Panc1 (cell line): ENCODE results near the gene SLC35E3. TPM values are rescaled to one million over a fixed set of nuclear protein-coding genes. Genes with fewer than 3 reads are reported as not detected.

Experiments used
- ATAC-seq: fragments of 200-7000 bp; cut with Tn5 transposase; 2 replicates; pipeline ENCODE4 v1.9.1; 2020; ENCODE audit warnings: mild to moderate bottlenecking, moderate library complexity
- BruUV-seq: library from RNA; stranded (reverse); fragments of 400-500 nt; replicated peaks from 2 replicates; lab custom pipeline; 2021; lab: Mats Ljungman, UMichigan
- CTCF ChIA-PET: fragments of 300-600 bp; sonication (Branson Sonifier 250); formaldehyde crosslinking; loops from one replicate; lab custom pipeline; 2022; ENCODE audit warnings: antibody characterized with exemption; lab: Charles Lee
- POLR2A ChIA-PET: fragments of 300-600 bp; sonication (Branson Sonifier 250); formaldehyde crosslinking; loops from one replicate; lab custom pipeline; 2022; ENCODE audit warnings: antibody characterized with exemption; lab: Charles Lee
- DNase-seq: peaks from one replicate; pipeline ENCODE4 v3.0.0-alpha.2; 2010; ENCODE audit warnings: low read depth, low spot score
- H3K27ac ChIP-seq: 2 replicates; pipeline ENCODE4 v1.5.1; 2011; ENCODE audit warnings: mild to moderate bottlenecking, low read length, inconsistent platforms
- H3K27me3 ChIP-seq: fragments of 200-500 bp; sonication (Bioruptor generic); 2 replicates; pipeline ENCODE4 v1.6.0; 2014; ENCODE audit warnings: low read length, inconsistent platforms; ENCODE audit not compliant: control insufficient read depth, insufficient read depth
- H3K36me3 ChIP-seq: fragments of 200-500 bp; sonication (Bioruptor generic); 2 replicates; pipeline ENCODE4 v1.5.1; 2014; ENCODE audit warnings: inconsistent platforms, mild to moderate bottlenecking, low read length, moderate library complexity; ENCODE audit not compliant: control insufficient read depth, insufficient read depth
- H3K4me1 ChIP-seq: 2 replicates; pipeline ENCODE4 v1.5.1; 2011; ENCODE audit warnings: inconsistent platforms, mild to moderate bottlenecking, low read length, moderate library complexity; ENCODE audit not compliant: control insufficient read depth, insufficient read depth
- H3K4me3 ChIP-seq, 2 experiments: 2 replicates each; pipeline ENCODE4 v1.5.1; 2011 to 2012; ENCODE audit warnings: low read depth in 2 of 2, low read length in 2 of 2, mild to moderate bottlenecking in 2 of 2, inconsistent platforms in 1 of 2, moderate library complexity in 1 of 2
- H3K9me3 ChIP-seq: fragments of 200-500 bp; sonication (Bioruptor generic); 2 replicates; pipeline ENCODE4 v1.5.1; 2014; ENCODE audit warnings: low read depth, mild to moderate bottlenecking, inconsistent platforms, low read length, moderate library complexity; ENCODE audit not compliant: control insufficient read depth, insufficient read depth
- CTCF ChIP-seq: fragments of 450-650 bp; IDR thresholded peaks from 2 replicates; pipeline ENCODE4 v1.5.1; 2017; ENCODE audit warnings: mild to moderate bottlenecking
- POLR2AphosphoS5 ChIP-seq: IDR thresholded peaks from 2 replicates; pipeline ENCODE4 v1.6.1; 2012; ENCODE audit warnings: mild to moderate bottlenecking, low read depth, low read length, moderate library complexity
- REST ChIP-seq, 2 experiments: IDR thresholded peaks; 2 replicates each; pipeline ENCODE4 v1.6.1; 2011 to 2012; ENCODE audit warnings: low read depth in 2 of 2, control low read depth in 1 of 2, low read length in 1 of 2, mild to moderate bottlenecking in 1 of 2, moderate library complexity in 1 of 2; ENCODE audit not compliant: insufficient read depth in 1 of 2
- SIN3A ChIP-seq: IDR thresholded peaks from 2 replicates; pipeline ENCODE4 v1.6.1; 2012; ENCODE audit warnings: low read depth, mild to moderate bottlenecking, low read length, moderate library complexity, borderline replicate concordance; ENCODE audit not compliant: insufficient read depth
- TCF7L2 ChIP-seq: IDR thresholded peaks from 2 replicates; pipeline ENCODE4 v1.6.1; 2011; ENCODE audit warnings: mild to moderate bottlenecking, low read depth, low read length, inconsistent platforms
- in situ Hi-C: cut with HindIII; loops from 2 replicates; pipeline ENCODE4 v1.10.0; 2016; ENCODE audit warnings: low sequenced_read_pairs, low pct_unique_long_range_greater_than_20kb
- intact Hi-C: fragments of 100-400 bp; cut with micrococcal nuclease; formaldehyde crosslinking; loops from one replicate; pipeline ENCODE4 v1.10.0; 2022; ENCODE audit not compliant: unreplicated experiment
- total RNA-seq: library from RNA; stranded (reverse); gene quantifications from one replicate; pipeline ENCODE4 v1.2.1, GENCODE V29; 2021; ENCODE audit not compliant: unreplicated experiment

SLC35E3 gene
- total RNA-seq, 1 experiment from 2014 or later: 15.9 TPM

- DNase-seq (no peak), ATAC-seq (no peak)
- Histone ChIP-seq H3K27me3 (no peaks in the 10 kb centered on the region), H3K4me3 (no peak overlapping the region), H3K27ac (no peak overlapping the region), H3K4me1 (no peaks in the 10 kb centered on the region), H3K36me3 (no peaks in the 10 kb centered on the region), H3K9me3 (no peaks in the 10 kb centered on the region)
- TF ChIP-seq CTCF: no peak
- no peak for TF ChIP-seq TCF7L2
- no peak for TF ChIP-seq SIN3A
- TF ChIP-seq REST (IDR thresholded peaks at IDR 0.05; ENCODE audit: insufficient read depth in 1 of 2, low read depth in 2 of 2, low read length in 1 of 2): no peak
- no peak for TF ChIP-seq POLR2AphosphoS5
- no TSS peak for BruUV-seq
- ChIA-PET CTCF (interaction anchor here (0.6 kb wide), 1 partner anchor 14 kb away, joined by 3 read pairs; no protein-coding TSS in a partner anchor), POLR2A (no interaction called here)
- in situ Hi-C loops: no loop called here
- intact Hi-C loops: no loop called here
Observed at GRCh38 chr12:68773582-68773981, 27.6 kb downstream of the SLC35E3 start.

GRCh38 chr12:68775121-68775630 is 29.2 kb downstream of the SLC35E3 start:
- no peaks in the 10 kb centered on the region for H3K27me3 ChIP-seq
- no peaks in the 10 kb centered on the region for H3K9me3 ChIP-seq
- intact Hi-C loops (no loop called here), in situ Hi-C loops (no loop called here)
- H3K36me3 ChIP-seq: no peaks in the 10 kb centered on the region
- no peak overlapping the region for H3K27ac ChIP-seq
- no peak overlapping the region for H3K4me3 ChIP-seq
- TF ChIP-seq REST (IDR thresholded peaks at IDR 0.05; ENCODE audit: insufficient read depth in 1 of 2, low read depth in 2 of 2, low read length in 1 of 2) (no peak), POLR2AphosphoS5 (no peak), TCF7L2 (no peak), CTCF (no peak), SIN3A (no peak)
- CTCF ChIA-PET: no interaction called here
- H3K4me1 ChIP-seq: no peaks in the 10 kb centered on the region
- BruUV-seq: no TSS peak
- POLR2A ChIA-PET: interaction anchor here (0.8 kb wide), 1 partner anchor 740 kb away, joined by 6 read pairs; no protein-coding TSS in a partner anchor
- ATAC-seq: no peak
- DNase-seq: no peak
